Cardiac muscle cell (in vitro differentiated cells and primary cell): ENCODE results near the gene ODC1. TPM values are rescaled to one million over a fixed set of nuclear protein-coding genes. Genes with fewer than 3 reads are reported as not detected.

Experiments used
- DNase-seq, 2 donors: peaks; one replicate each; pipeline versions ENCODE4 v3.0.0 to v3.0.0-alpha.2; 2010 to 2017; ENCODE audit warnings: low read depth in 1 of 2, low spot score in 1 of 2
- H3K27ac ChIP-seq: fragments of 200-600 bp; sonication (generic); 2 replicates; pipeline ENCODE4 v1.5.1; 2016
- H3K27me3 ChIP-seq: fragments of 200-600 bp; sonication (generic); 2 replicates; pipeline ENCODE4 v1.6.0; 2016; ENCODE audit warnings: control low read depth
- H3K36me3 ChIP-seq: fragments of 200-600 bp; sonication (generic); 2 replicates; pipeline ENCODE4 v1.5.1; 2016; ENCODE audit warnings: control low read depth
- H3K4me1 ChIP-seq: fragments of 200-600 bp; sonication (generic); 2 replicates; pipeline ENCODE4 v1.8.1; 2017; ENCODE audit warnings: low read depth, mild to moderate bottlenecking, mixed run types
- H3K4me3 ChIP-seq: fragments of 200-600 bp; sonication (generic); 2 replicates; pipeline ENCODE4 v1.5.1; 2016; ENCODE audit warnings: mild to moderate bottlenecking
- H3K9me3 ChIP-seq: fragments of 200-600 bp; sonication (generic); 2 replicates; pipeline ENCODE4 v1.5.1; 2017; ENCODE audit warnings: low read depth, mild to moderate bottlenecking, control low read depth
- CTCF ChIP-seq: IDR thresholded peaks from 2 replicates; pipeline ENCODE4 v1.5.1; 2012; ENCODE audit warnings: low read depth, mild to moderate bottlenecking, low read length
- polyA plus RNA-seq: library from polyadenylated mRNA; unstranded; fragments of >200 nt; fragmentation: Nextera tagmentation; extraction: Ambion mirVana; gene quantifications from 2 replicates; pipeline ENCODE4 v1.2.1, GENCODE V29; 2016
- total RNA-seq: library from RNA; depleted of rRNA; stranded (reverse); fragments of >200 nt; gene quantifications from 2 replicates; pipeline ENCODE4 v1.2.3, GENCODE V29; 2016

ODC1 gene
- total and polyA plus RNA-seq, 2 experiments from 2014 or later = 117 to 129 TPM

GRCh38 chr2:10438688-10439087, 9.4 kb downstream of the ODC1 start:
- H3K4me3 ChIP-seq = no peak overlapping the region
- H3K27me3 ChIP-seq = no peaks in the 10 kb centered on the region
- no peak for DNase-seq
- peaks cover 38% of the 10 kb centered on the region for H3K36me3 ChIP-seq
- TF ChIP-seq CTCF = no peak
- no peaks in the 10 kb centered on the region for H3K9me3 ChIP-seq
- H3K27ac ChIP-seq = no peak overlapping the region
- H3K4me1 ChIP-seq = peaks cover 11% of the 10 kb centered on the region

GRCh38 chr2:10437806-10438205, 10.3 kb downstream of the ODC1 start:
- Histone ChIP-seq H3K27ac (no peak overlapping the region), H3K27me3 (peaks cover 4% of the 10 kb centered on the region), H3K4me3 (no peak overlapping the region), H3K4me1 (peaks cover 11% of the 10 kb centered on the region), H3K9me3 (no peaks in the 10 kb centered on the region), H3K36me3 (peaks cover 30% of the 10 kb centered on the region)
- no peak for TF ChIP-seq CTCF
- no peak for DNase-seq

GRCh38 chr2:10436583-10437110, 11.5 kb downstream of the ODC1 start:
- Histone ChIP-seq H3K27me3 (peaks cover 13% of the 10 kb centered on the region), H3K36me3 (peaks cover 19% of the 10 kb centered on the region), H3K4me3 (no peak overlapping the region), H3K9me3 (no peaks in the 10 kb centered on the region), H3K27ac (no peak overlapping the region), H3K4me1 (peaks cover 11% of the 10 kb centered on the region)
- DNase-seq = no peak
- no peak for TF ChIP-seq CTCF

- no peak overlapping the region for H3K4me3 ChIP-seq
- peaks cover 11% of the 10 kb centered on the region for H3K4me1 ChIP-seq
- peaks cover 11% of the 10 kb centered on the region for H3K36me3 ChIP-seq
- no peak for DNase-seq
- TF ChIP-seq CTCF = no peak
- H3K27ac ChIP-seq = peak overlapping the region; percentile 65
- peaks cover 21% of the 10 kb centered on the region for H3K27me3 ChIP-seq
- H3K9me3 ChIP-seq = no peaks in the 10 kb centered on the region
Observed at GRCh38 chr2:10435820-10436204, 12.3 kb downstream of the ODC1 start.

- peak overlapping the region; percentile 65 for H3K27ac ChIP-seq
- H3K9me3 ChIP-seq = no peaks in the 10 kb centered on the region
- peak; percentile 97 for TF ChIP-seq CTCF
- H3K4me3 ChIP-seq = no peak overlapping the region
- DNase-seq = peak; percentile 74 to 90
- peaks cover 11% of the 10 kb centered on the region for H3K4me1 ChIP-seq
- peaks cover 4% of the 10 kb centered on the region for H3K36me3 ChIP-seq
- H3K27me3 ChIP-seq = peaks cover 21% of the 10 kb centered on the region
Observed at GRCh38 chr2:10434886-10435819, 13.0 kb downstream of the ODC1 start.
